ENCODE data around the gene RGS19. TPM values are rescaled to one million over a fixed set of nuclear protein-coding genes. Genes with fewer than 3 reads are reported as not detected.

RGS19 gene
- polyA plus RNA-seq, 1 donor (not counting 4 experiments of a cell fraction or from before 2014, with no cell fraction given): 11.8 TPM

DNA sequence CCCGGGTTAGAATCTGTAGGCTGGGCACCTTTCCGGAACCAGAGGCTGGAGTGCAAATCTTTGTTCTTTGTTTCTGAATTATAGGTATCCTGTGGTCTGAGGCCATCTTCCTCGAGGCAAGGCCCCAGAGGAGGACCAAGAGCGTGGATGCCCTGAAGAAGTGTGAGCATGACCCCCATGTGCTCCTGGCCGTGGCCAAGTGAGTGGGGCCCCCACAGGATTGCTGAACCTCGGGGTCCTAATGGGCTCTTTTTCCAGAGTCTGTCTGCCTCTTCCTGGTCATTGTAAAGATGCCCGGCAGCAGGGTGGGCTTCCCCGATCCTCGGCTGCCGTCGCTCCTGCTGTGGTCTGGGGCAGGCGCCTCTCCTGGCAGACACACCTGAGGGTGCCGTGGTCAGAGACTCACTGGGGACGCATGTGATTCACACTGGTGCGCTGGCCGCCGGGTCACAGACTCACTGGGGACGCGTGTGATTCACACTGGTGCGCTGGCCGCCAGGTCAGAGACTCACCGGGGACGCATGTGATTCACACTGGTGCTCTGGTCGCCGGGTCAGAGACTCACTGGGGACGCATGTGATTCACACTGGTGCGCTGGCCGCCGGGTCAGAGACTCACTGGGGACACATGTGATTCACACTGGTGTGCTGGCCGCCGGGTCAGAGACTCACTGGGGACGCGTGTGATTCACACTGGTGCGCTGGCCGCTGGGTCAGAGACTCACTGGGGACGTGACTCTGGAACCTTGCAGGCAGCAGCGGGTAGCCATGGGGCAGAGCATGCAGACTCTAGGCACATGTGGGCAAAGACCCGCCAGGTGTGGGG, 49.8 kb downstream of the RGS19 start:
- DNase-seq (ENCODE audit: low read depth, low spot score): no peak
- TF ChIP-seq, protein P1, sequence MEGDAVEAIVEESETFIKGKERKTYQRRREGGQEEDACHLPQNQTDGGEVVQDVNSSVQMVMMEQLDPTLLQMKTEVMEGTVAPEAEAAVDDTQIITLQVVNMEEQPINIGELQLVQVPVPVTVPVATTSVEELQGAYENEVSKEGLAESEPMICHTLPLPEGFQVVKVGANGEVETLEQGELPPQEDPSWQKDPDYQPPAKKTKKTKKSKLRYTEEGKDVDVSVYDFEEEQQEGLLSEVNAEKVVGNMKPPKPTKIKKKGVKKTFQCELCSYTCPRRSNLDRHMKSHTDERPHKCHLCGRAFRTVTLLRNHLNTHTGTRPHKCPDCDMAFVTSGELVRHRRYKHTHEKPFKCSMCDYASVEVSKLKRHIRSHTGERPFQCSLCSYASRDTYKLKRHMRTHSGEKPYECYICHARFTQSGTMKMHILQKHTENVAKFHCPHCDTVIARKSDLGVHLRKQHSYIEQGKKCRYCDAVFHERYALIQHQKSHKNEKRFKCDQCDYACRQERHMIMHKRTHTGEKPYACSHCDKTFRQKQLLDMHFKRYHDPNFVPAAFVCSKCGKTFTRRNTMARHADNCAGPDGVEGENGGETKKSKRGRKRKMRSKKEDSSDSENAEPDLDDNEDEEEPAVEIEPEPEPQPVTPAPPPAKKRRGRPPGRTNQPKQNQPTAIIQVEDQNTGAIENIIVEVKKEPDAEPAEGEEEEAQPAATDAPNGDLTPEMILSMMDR (optimal IDR thresholded peaks at IDR 0.05 in 1 of 3, IDR thresholded peaks at IDR 0.05 in 1 of 3, conservative IDR thresholded peaks at IDR 0.05 in 1 of 3; ENCODE audit: extremely low read depth in 1 of 3, insufficient read depth in 2 of 3, low read length in 3 of 3): no peak
- TF ChIP-seq EZH2 (IDR thresholded peaks at IDR 0.05; ENCODE audit: low read length): no peak
- H3K4me1 ChIP-seq (ENCODE audit: control insufficient read depth, extremely low read depth, insufficient read depth, low read length): no peaks in the 10 kb centered on the region
- dilution Hi-C loops (cut with MboI; ENCODE audit: extremely low pct_ligation_motif_present, low sequenced_read_pairs): no loop called here
- no peaks in the 10 kb centered on the region for H3K27me3 ChIP-seq (ENCODE audit: control insufficient read depth, extremely low read depth, insufficient read depth, low read length)
- no peaks in the 10 kb centered on the region for H3K79me2 ChIP-seq (ENCODE audit: control insufficient read depth, insufficient read depth, low read length)
- peaks cover 25 to 37% of the 10 kb centered on the region in 2 experiments for H3K36me3 ChIP-seq (ENCODE audit: control insufficient read depth in 2 of 2, extremely low read depth in 1 of 2, insufficient read depth in 2 of 2, low read length in 2 of 2)
- H2AFZ ChIP-seq (ENCODE audit: control insufficient read depth, low read length): no peak overlapping the region
- H3K4me2 ChIP-seq (ENCODE audit: control insufficient read depth, extremely low read depth, insufficient read depth, low read depth, low read length): no peak overlapping the region
- H3K9me1 ChIP-seq (ENCODE audit: control insufficient read depth, extremely low read depth, insufficient read depth, low read length): no peaks in the 10 kb centered on the region
- no peaks in the 10 kb centered on the region for H3K9me3 ChIP-seq (ENCODE audit: control insufficient read depth, low read depth, low read length)
- H3K4me3 ChIP-seq (ENCODE audit: control insufficient read depth in 2 of 3, extremely low read depth in 1 of 3, insufficient read depth in 2 of 3, low read depth in 1 of 3, low read length in 3 of 3): no peak overlapping the region
- no peak for FAIRE-seq
- H3K27ac ChIP-seq (ENCODE audit: control insufficient read depth, insufficient read depth, low read length): no peak overlapping the region
- no peaks in the 10 kb centered on the region for H4K20me1 ChIP-seq (ENCODE audit: control insufficient read depth, extremely low read depth, insufficient read depth, low read length)
- no peak overlapping the region for H3K9ac ChIP-seq (ENCODE audit: control insufficient read depth, extremely low read depth, insufficient read depth, low read length)

DNA sequence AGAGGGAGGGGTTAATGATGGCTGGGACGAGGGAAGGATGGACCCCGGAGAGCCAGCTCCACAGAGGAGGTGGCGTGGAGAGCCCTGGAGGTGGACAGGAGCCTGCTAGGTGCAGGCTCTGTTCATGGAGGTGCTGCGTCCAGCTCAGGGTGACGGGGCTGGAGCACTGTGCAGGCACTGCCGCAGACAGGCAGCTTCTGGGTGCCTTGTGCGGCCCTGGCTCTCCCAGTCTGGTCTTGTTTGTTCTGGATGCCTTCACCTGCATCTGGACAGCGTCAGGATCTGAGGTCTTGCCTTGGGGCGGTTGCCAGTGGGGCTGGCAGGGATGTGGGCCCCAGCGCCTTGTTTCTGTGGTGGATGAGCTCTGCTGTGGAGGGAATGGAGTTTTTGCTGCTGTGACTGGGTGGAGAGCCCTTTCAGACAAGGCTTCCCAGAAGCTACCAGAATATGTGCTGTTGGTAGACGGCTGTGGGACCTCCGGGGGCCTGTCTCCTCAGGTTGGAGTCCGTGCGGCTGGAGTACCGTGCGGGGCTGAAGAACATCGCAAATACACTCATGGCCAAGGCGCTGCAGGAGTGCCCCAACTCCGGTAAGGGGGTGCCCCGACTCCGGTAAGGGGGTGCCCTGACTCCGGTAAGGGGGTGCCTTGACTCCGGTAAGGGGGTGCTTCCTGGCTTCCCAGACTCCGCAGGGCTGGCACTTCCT, 51.2 kb downstream of the RGS19 start:
- H3K27ac ChIP-seq (ENCODE audit: control insufficient read depth, insufficient read depth, low read length): no peak overlapping the region
- no peak overlapping the region for H3K9ac ChIP-seq (ENCODE audit: control insufficient read depth, extremely low read depth, insufficient read depth, low read length)
- no peaks in the 10 kb centered on the region for H3K27me3 ChIP-seq (ENCODE audit: control insufficient read depth, extremely low read depth, insufficient read depth, low read length)
- no peak overlapping the region for H2AFZ ChIP-seq (ENCODE audit: control insufficient read depth, low read length)
- H3K36me3 ChIP-seq (ENCODE audit: control insufficient read depth in 2 of 2, extremely low read depth in 1 of 2, insufficient read depth in 2 of 2, low read length in 2 of 2): peaks cover 25 to 42% of the 10 kb centered on the region in 2 experiments
- no peak overlapping the region for H3K4me2 ChIP-seq (ENCODE audit: control insufficient read depth, extremely low read depth, insufficient read depth, low read depth, low read length)
- DNase-seq (ENCODE audit: low read depth, low spot score) (no peak), FAIRE-seq (no peak)
- dilution Hi-C loops (cut with MboI; ENCODE audit: extremely low pct_ligation_motif_present, low sequenced_read_pairs): no loop called here
- no peak for TF ChIP-seq EZH2 (IDR thresholded peaks at IDR 0.05; ENCODE audit: low read length)
- TF ChIP-seq, protein P1 (optimal IDR thresholded peaks at IDR 0.05 in 1 of 3, IDR thresholded peaks at IDR 0.05 in 1 of 3, conservative IDR thresholded peaks at IDR 0.05 in 1 of 3; ENCODE audit: extremely low read depth in 1 of 3, insufficient read depth in 2 of 3, low read length in 3 of 3): no peak
- no peaks in the 10 kb centered on the region for H3K9me1 ChIP-seq (ENCODE audit: control insufficient read depth, extremely low read depth, insufficient read depth, low read length)
- H3K4me1 ChIP-seq (ENCODE audit: control insufficient read depth, extremely low read depth, insufficient read depth, low read length): no peaks in the 10 kb centered on the region
- H3K79me2 ChIP-seq (ENCODE audit: control insufficient read depth, insufficient read depth, low read length): no peaks in the 10 kb centered on the region
- no peaks in the 10 kb centered on the region for H4K20me1 ChIP-seq (ENCODE audit: control insufficient read depth, extremely low read depth, insufficient read depth, low read length)
- H3K4me3 ChIP-seq (ENCODE audit: control insufficient read depth in 2 of 3, extremely low read depth in 1 of 3, insufficient read depth in 2 of 3, low read depth in 1 of 3, low read length in 3 of 3): no peak overlapping the region
- no peaks in the 10 kb centered on the region for H3K9me3 ChIP-seq (ENCODE audit: control insufficient read depth, low read depth, low read length)
